ENCODE data around the gene TNN.
A peak's percentile ranks its signal among the peaks of the same experiment; 100 is the strongest.

The TNN gene

GRCh38 chr1:175147569-175147968, 79.9 kb downstream of the TNN start:
- DNase-seq, result no peak

DNA sequence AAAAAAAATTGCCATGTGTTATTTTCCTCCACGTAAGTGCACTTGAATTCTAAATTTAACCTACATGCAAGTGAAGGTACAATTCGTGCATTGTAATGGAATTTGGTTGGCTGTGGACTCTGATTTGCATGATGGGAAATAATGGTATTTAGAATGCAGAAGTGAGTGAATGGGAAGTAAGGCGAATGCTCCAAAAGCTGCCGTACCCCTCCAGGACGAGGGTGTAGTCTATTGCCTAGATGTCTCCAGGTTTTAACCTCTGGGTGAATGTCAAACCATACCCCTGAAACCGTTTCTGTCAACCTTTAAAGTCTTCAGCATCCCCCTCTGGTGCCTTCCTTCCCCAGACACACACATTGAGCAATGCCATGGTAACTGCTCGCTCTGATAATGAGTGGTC, 80.4 kb downstream of the TNN start:
- no peak for DNase-seq

GRCh38 chr1:175150596-175151319, 83.1 kb downstream of the TNN start:
- no peak for DNase-seq

DNA sequence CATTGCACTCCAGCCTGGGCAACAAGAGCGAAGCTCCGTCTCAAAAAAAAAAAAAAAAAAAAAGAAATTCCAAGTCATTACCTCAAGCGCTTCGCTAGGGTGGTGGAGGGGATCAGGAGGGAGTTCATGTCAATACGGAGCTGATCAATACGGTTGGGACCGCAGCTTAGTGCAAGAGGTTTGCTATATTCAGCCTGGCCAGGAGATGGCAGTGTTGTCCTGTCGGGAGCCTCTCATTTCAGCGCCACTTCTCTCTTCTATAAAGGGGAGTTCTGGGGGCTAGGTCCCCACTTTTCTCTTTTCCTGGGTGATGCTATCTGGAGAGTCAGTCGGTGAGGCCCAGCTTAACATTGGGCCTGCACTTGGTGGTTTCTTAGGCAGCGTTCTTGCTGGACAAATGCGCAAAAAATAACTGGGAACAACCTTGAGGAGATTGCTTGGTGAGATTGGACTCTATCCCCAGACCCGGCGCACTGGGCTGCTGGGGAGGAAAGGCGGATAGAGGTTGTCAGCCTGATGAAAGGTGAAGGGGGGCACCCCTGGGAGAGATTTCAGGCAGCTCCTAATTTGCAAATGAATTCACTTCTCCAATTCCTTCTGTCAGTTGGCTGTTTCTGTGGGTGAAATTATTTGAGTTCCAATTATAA, 84.5 kb downstream of the TNN start:
- peak; percentile 77 for DNase-seq

- DNase-seq, result peak; percentile 81
Measured at GRCh38 chr1:175154629-175155472, 87.2 kb downstream of the TNN start.

DNA sequence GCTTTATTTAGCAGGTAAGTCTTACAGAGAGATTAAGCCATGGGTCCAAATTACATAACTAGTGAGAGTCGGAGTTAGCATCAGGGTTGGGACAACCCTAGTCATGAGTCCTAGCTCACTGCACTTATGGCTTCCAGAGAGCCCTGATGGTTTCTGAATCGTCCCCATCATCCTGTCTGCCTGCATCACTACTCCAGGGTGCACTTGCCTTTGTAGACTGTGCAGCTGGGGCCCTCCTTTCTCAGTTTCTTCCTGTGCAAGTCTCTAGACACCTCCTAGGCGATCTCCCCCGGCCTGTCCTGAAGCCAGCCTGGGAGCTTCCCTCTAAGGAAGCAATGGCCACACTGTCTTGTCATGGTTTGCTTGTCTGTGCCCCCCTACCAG, 87.8 kb downstream of the TNN start:
- DNase-seq, result no peak

DNA sequence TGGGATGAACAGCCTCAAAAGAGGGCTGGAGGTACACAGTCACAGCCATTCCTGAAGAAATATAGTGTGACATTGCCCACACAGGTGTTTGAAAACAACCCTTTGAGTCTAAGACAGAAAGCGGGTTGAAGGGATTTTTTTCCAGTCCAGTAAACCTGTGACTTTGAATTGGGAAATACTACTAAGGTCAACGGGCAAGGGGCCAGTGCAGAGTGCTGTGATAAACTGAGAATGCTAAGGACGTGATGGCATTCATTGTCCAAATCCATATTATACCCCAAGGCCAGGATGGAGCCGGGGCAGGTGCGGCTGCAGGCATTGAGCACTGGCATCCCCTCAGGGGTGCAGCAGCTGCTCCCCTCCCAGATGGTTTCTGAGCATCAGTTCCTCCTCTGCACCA, 88.3 kb downstream of the TNN start:
- DNase-seq, result no peak

DNA sequence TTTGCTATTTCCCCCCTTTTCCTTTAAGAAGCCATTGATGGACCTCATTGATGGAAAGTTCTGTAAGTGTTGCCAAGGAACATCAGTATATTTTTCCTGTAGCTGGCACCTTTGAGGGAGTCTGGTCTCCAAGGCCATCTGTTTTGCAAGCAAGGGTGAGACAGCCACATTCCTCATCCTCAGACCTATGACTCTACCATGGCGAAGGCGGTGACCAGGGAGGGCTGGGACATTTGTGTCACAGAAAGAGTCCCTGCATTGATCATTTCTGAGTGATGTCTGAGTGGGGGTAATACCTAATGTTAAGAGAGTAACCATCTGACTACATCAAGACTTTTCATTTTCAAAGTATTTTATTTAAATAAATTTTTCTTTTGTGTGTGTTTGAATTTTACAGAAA, 89.6 kb downstream of the TNN start:
- no peak for DNase-seq

DNA sequence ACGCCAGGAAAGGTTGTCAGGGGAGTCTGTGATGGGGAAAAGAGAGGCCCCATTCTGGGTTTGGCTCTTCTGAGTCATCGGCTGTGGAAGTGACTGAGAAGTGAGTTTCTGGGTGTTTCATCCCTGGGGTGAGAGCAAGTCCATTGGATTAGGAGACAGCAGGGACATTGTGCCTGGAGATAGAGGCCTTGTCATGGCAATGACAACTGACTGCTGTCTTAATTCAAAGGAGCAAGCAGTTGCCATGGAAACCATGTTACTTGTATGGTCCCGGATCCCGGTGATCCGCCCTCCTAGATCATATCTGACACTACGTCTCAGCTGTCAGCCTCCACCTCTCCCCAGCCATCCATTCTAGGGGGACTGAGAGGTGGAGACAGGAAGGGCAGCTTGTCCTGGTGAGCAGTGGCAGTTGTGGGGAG, 90.5 kb downstream of the TNN start:
- peak; percentile 16 for DNase-seq

GRCh38 chr1:175162955-175163354, 95.3 kb downstream of the TNN start:
- no peak for DNase-seq

DNA sequence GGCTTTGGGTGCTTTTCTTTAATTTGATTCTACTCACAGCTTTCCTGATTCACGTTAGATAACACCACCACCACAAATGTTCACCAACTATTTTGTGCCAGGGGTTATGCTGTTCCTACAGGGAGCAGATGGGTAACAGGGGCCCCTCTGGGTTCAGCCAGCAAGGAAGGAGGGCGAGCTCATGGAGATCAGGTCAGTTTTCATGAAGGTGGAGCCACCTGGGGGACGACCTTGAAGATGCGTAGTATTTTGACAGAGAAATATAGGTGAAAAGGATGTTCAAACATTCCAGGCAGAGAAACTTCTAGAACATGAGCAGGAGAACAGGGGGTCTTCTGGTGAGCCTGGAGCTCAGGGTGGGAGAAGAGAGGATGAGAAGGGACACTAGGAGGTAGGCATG, 96.1 kb downstream of the TNN start:
- no peak for DNase-seq

DNA sequence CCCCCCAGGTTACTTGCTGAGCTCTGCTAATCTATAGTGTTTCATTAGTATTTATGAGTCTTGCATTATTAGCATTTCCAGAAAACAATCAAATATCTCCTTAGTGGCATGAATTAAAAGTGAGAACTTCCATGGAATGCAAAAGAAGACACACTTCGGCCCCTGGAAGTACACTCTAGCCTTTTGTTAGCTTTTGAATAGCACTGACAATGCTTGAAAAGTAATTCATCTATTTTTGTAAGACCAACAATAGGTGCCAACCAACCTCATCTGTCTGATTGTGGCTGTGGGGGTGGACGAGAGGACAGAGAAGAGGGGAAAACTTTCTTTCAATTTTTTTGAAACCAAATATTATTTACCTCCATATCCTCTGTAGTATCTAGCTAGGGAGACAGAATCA, 97.1 kb downstream of the TNN start:
- no peak for DNase-seq

- no peak for DNase-seq
Measured at GRCh38 chr1:175166746-175167145, 99.1 kb downstream of the TNN start.

DNA sequence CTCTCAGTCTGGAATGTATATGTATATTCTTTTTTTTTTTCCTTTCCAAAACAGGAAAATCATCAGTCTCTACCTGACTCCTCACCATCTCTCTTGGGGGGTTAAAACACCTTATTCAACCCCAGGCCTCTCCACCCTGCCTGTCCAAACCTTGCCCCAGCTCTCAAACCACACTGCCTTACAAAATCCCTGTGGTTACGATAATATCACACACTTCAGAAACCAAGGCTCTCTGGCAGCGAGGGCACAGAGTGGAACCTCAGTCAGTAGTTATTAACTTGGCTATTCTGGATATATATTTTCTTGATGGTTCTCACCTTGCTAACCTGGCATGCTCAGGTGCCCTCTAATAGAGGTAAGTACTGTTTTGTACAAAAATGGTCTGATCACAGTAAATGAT, 100.2 kb downstream of the TNN start:
- DNase-seq, result no peak

DNA sequence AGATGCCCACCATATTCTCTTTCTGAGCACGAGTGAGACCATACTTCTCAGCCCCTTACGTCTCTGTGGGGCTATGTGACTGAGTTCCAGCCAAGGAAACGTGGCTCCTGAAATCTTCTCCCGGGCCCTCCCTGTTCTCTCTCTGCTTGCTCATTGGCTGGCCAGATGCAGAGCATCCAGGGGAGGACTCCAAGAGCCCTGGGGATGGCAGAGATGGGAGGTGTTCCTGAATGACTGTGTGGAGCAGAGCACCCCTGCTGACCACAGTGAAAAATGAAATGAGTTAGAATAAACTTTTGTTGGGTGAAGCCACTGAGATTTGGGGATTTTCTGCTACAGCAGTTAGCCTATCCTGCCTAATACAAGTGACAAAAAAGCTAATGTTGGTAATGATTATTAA, 101.1 kb downstream of the TNN start:
- no peak for DNase-seq

GRCh38 chr1:175169286-175170018, 101.8 kb downstream of the TNN start:
- DNase-seq, result no peak

DNA sequence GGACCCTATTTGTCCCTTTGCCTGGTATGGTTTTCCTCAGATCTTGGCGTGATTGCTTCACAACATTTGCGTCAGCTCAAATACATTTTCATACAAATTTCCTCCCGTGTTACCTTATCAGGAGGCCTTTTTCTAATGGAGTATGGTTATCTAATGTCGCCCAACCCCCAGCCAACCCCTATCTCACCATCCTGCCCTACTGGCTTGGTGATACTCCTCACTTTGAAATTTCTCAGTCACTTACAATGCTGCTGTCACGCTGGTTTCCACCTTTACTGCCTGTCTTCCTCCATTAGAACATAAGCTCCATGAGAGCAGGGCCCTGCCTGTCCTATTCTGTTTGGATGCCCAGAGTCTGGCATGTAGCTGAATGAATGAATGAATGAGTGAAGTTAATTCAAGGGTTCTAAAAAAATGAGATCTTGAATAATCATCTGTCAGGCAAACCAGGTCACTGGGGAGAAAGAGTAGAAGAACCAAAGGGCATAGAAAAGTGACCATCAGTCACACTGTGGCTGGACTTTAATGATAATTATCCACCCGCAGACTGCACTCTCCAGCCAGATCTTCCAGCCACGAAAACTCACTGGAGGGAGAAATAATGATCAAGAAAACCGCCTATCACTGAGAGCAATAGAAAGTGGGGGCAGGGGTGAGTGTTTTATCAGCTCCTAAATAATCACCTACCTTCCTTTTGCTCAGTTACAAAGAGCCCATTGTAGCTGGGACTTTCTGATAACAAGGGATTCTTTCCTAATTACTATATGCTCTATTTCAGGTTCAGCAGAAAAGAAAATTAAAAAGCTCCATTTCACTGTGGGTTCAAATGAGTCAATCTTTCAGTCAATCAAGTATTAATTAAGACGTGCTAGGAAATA, 103.6 kb downstream of the TNN start:
- DNase-seq, result no peak

- DNase-seq, result no peak
Measured at GRCh38 chr1:175172503-175172902, 104.9 kb downstream of the TNN start.

DNA sequence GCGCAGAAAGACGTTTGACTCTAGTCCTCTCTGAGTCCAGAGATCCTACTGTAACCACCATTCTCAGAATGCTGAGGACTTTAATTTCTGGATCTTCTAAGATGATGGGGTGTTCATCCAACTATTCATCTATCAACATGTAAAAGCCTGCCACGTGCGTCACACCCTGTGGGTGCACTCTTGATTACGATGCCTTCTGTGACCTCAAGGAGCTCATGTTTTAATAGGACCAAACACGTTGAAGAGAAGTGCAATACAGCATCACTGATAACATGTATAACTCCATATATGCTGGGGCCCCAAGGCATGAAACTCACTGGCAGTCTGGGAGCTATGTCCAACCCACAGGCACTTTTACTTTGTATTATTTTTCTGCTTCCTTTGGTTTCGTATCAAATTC, 105.9 kb downstream of the TNN start:
- DNase-seq, result no peak

- no peak for DNase-seq
Measured at GRCh38 chr1:175174309-175175102, 106.9 kb downstream of the TNN start.

DNA sequence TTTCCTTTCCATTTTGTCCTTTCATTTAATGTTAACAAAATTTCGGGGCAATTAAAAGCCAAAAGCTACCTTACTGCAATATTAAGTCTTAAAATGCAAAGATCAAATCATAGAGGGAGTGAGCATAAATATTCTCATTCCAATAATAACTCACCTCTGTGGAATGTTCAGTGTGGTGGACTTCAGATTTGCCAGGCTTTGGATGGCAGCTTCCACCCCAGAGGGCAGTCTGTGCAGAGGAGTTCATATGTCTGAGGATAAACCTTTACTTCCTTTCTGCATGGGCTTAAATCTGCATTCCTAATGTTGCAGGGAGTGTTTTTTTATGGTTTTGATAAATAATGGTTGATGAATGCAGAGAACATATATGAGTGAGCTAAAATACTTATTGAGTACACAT, 108.6 kb downstream of the TNN start:
- no peak for DNase-seq

Data from stimulated activated CD4-positive, alpha-beta T cell treated with anti-CD3 and anti-CD28 coated beads, Interleukin-15, amount 100 ng/mL, for 24 hours (primary cell).